A549 (cell line): ENCODE data around the gene RCCD1. TPM values are rescaled to one million over a fixed set of nuclear protein-coding genes. Genes with fewer than 3 reads are reported as not detected.
A peak's percentile ranks its signal among the peaks of the same experiment; 100 is the strongest.

Source experiments
- ATAC-seq, 2 experiments: fragments of 200-7000 bp in 1 of 2; fragments of >200 bp in 1 of 2; cut with Nextera tagmentation in 1 of 2; cut with Tn5 transposase in 1 of 2; 3 replicates each; pipeline versions ENCODE4 v1.8.0 to v1.9.1; 2018 to 2020; ENCODE audit warnings: mild to moderate bottlenecking in 1 of 2, moderate library complexity in 1 of 2
- CTCF ChIA-PET: fragments of 300-600 bp; sonication (Branson Sonifier 250); formaldehyde crosslinking; extraction: SDS; loops from one replicate; lab custom pipeline; 2021; ENCODE audit warnings: antibody characterized with exemption, inconsistent platforms; lab: Yijun Ruan, JAX
- POLR2A ChIA-PET: fragments of 350-600 bp; formaldehyde crosslinking; extraction: SDS; loops from one replicate; lab custom pipeline; 2021; ENCODE audit warnings: antibody characterized with exemption, inconsistent platforms; lab: Yijun Ruan, JAX
- DNase-seq, 2 experiments: peaks; one replicate each; pipeline versions ENCODE4 v3.0.0 to v3.0.0-alpha.2; 2011 to 2016; ENCODE audit warnings: low read depth in 1 of 2, low spot score in 1 of 2
- FAIRE-seq: peaks from 2 replicates; lab custom pipeline; 2011; peaks lifted over from hg19 to GRCh38; lab: Jason Lieb, UNC
- H3K27ac ChIP-seq, 2 experiments: fragments of >200 bp; sonication (Bioruptor Twin); formaldehyde crosslinking; 3 replicates each; pipeline ENCODE4 v1.5.1; 2016 to 2017
- H3K4me1 ChIP-seq: fragments of >200 bp; sonication (Bioruptor Twin); formaldehyde crosslinking; 3 replicates; pipeline ENCODE4 v1.6.1; 2016
- H3K4me2 ChIP-seq: fragments of >200 bp; sonication (Bioruptor Twin); formaldehyde crosslinking; 3 replicates; pipeline ENCODE4 v1.6.1; 2016
- H3K4me3 ChIP-seq: fragments of >200 bp; sonication (Bioruptor Twin); formaldehyde crosslinking; 3 replicates; pipeline ENCODE4 v1.5.1; 2016
- H3K9me3 ChIP-seq: fragments of >200 bp; sonication (Bioruptor Twin); formaldehyde crosslinking; 3 replicates; pipeline ENCODE4 v1.6.1; 2016
- CBX2 ChIP-seq: fragments of 200-600 bp; sonication (generic); IDR thresholded peaks from 2 replicates; pipeline ENCODE4 v1.6.1; 2016; ENCODE audit warnings: low read depth, mild to moderate bottlenecking, borderline replicate concordance
- CBX8 ChIP-seq: fragments of 200-600 bp; sonication (generic); IDR thresholded peaks from 2 replicates; pipeline ENCODE4 v1.6.1; 2016
- CEBPB ChIP-seq, 2 experiments: fragments of >200 bp in 1 of 2; sonication (Bioruptor Twin) in 1 of 2; formaldehyde crosslinking in 1 of 2; IDR thresholded peaks; 2 replicates each; pipeline ENCODE4 v1.6.1; 2012 to 2016
- CHD2 ChIP-seq: fragments of 150-350 bp; IDR thresholded peaks from 2 replicates; pipeline ENCODE4 v1.6.1; 2014; ENCODE audit warnings: low read length; ENCODE audit not compliant: partially characterized antibody
- CHD4 ChIP-seq: fragments of 200-600 bp; sonication (generic); IDR thresholded peaks from 2 replicates; pipeline ENCODE4 v1.6.1; 2016; ENCODE audit warnings: antibody characterized with exemption, mild to moderate bottlenecking, borderline replicate concordance
- EHF ChIP-seq: fragments of 250-450 bp; sonication (Bioruptor Pico); IDR thresholded peaks from 2 replicates; pipeline ENCODE4 v1.5.0; 2020; ENCODE audit warnings: mild to moderate bottlenecking
- EP300 ChIP-seq, 2 experiments: fragments of >200 bp; sonication (Bioruptor Twin); formaldehyde crosslinking; IDR thresholded peaks; 2 replicates in 1 of 2; 3 replicates in 1 of 2; pipeline ENCODE4 v1.6.1; 2016 to 2017
- ESRRA ChIP-seq: fragments of 150-350 bp; IDR thresholded peaks from 2 replicates; pipeline ENCODE4 v1.6.1; 2014; ENCODE audit warnings: mild to moderate bottlenecking, low read length, borderline replicate concordance
- FOSL2 ChIP-seq, 2 experiments: fragments of 450-650 bp in 1 of 2; fragments of >200 bp in 1 of 2; sonication (Bioruptor Twin) in 1 of 2; formaldehyde crosslinking; IDR thresholded peaks; 2 replicates each; pipeline versions ENCODE4 v1.5.0 to v1.6.1; 2016 to 2020; ENCODE audit warnings: mild to moderate bottlenecking in 1 of 2, moderate library complexity in 1 of 2
- FOXS1 ChIP-seq: fragments of 250-450 bp; sonication (Bioruptor Pico); IDR thresholded peaks from 2 replicates; pipeline ENCODE4 v1.5.0; 2020; ENCODE audit warnings: mild to moderate bottlenecking, moderate library complexity
- HOXA7 ChIP-seq: fragments of 250-450 bp; sonication (Bioruptor Pico); IDR thresholded peaks from 2 replicates; pipeline ENCODE4 v1.5.0; 2020; ENCODE audit warnings: mild to moderate bottlenecking, moderate library complexity
- JUN ChIP-seq, 2 experiments: fragments of >200 bp; sonication (Bioruptor Twin); formaldehyde crosslinking; IDR thresholded peaks; 2 replicates in 1 of 2; 3 replicates in 1 of 2; pipeline ENCODE4 v1.6.1; 2016 to 2017
- JUNB ChIP-seq: fragments of >200 bp; sonication (Bioruptor Twin); formaldehyde crosslinking; IDR thresholded peaks from 2 replicates; pipeline ENCODE4 v1.6.1; 2016
- KDM1A ChIP-seq: fragments of 200-600 bp; sonication (generic); IDR thresholded peaks from 2 replicates; pipeline ENCODE4 v1.6.1; 2016; ENCODE audit warnings: low read depth, mild to moderate bottlenecking
- KDM5A ChIP-seq: fragments of 200-600 bp; sonication (generic); IDR thresholded peaks from 2 replicates; pipeline ENCODE4 v1.6.1; 2016; ENCODE audit warnings: antibody characterized with exemption, mild to moderate bottlenecking
- MAX ChIP-seq: IDR thresholded peaks from 2 replicates; pipeline ENCODE4 v1.6.1; 2012
- MAZ ChIP-seq: fragments of 150-350 bp; IDR thresholded peaks from 2 replicates; pipeline ENCODE4 v1.6.1; 2014; ENCODE audit warnings: antibody characterized with exemption, low read depth, low read length, borderline replicate concordance
- NPAS2 ChIP-seq: fragments of 250-450 bp; sonication (Bioruptor Pico); IDR thresholded peaks from 2 replicates; pipeline ENCODE4 v1.8.0; 2022; ENCODE audit warnings: mild to moderate bottlenecking, moderate library complexity, borderline replicate concordance
- NR3C1 ChIP-seq: fragments of >200 bp; sonication (Bioruptor Twin); formaldehyde crosslinking; IDR thresholded peaks from 3 replicates; pipeline ENCODE4 v1.6.1; 2017
- PBX3 ChIP-seq: IDR thresholded peaks from 2 replicates; pipeline ENCODE4 v1.6.1; 2012
- PHF8 ChIP-seq: fragments of 200-600 bp; sonication (generic); IDR thresholded peaks from 2 replicates; pipeline ENCODE4 v1.6.1; 2016; ENCODE audit warnings: low read depth, mild to moderate bottlenecking, antibody characterized with exemption, moderate library complexity, borderline replicate concordance
- POLR2A ChIP-seq: IDR thresholded peaks from 2 replicates; pipeline ENCODE4 v1.6.1; 2012; ENCODE audit warnings: mild to moderate bottlenecking, low read length
- POLR2AphosphoS2 ChIP-seq: conservative IDR thresholded peaks from 2 replicates; pipeline ENCODE4 v1.6.1; 2012; ENCODE audit warnings: low read length, improper control_type of control experiment, inconsistent platforms
- RAD21 ChIP-seq, 2 experiments: fragments of >200 bp in 1 of 2; sonication (Bioruptor Twin) in 1 of 2; formaldehyde crosslinking in 1 of 2; IDR thresholded peaks in 1 of 2; conservative IDR thresholded peaks in 1 of 2; 2 replicates in 1 of 2; 3 replicates in 1 of 2; pipeline ENCODE4 v1.6.1; 2012 to 2018; ENCODE audit warnings: inconsistent platforms in 1 of 2
- RCOR1 ChIP-seq: fragments of 150-350 bp; IDR thresholded peaks from 2 replicates; pipeline ENCODE4 v1.6.1; 2014; ENCODE audit warnings: antibody characterized with exemption, low read length, low read depth
- RFX5 ChIP-seq: fragments of 450-650 bp; IDR thresholded peaks from 2 replicates; pipeline ENCODE4 v1.7.1; 2014; ENCODE audit warnings: antibody characterized with exemption, mild to moderate bottlenecking, moderate library complexity
- RNF2 ChIP-seq: fragments of 200-600 bp; sonication (generic); IDR thresholded peaks from 2 replicates; pipeline ENCODE4 v1.6.1; 2016; ENCODE audit warnings: low read depth, mild to moderate bottlenecking, antibody characterized with exemption, moderate library complexity, borderline replicate concordance
- SMC3 ChIP-seq: fragments of >200 bp; sonication (Bioruptor Twin); formaldehyde crosslinking; IDR thresholded peaks from 3 replicates; pipeline ENCODE4 v1.6.1; 2018; ENCODE audit warnings: inconsistent platforms
- SREBF2 ChIP-seq: fragments of 450-650 bp; IDR thresholded peaks from 2 replicates; pipeline ENCODE4 v1.6.1; 2014; ENCODE audit warnings: mild to moderate bottlenecking, moderate library complexity
- TFCP2L1 ChIP-seq: fragments of 250-450 bp; sonication (Bioruptor Pico); IDR thresholded peaks from 2 replicates; pipeline ENCODE4 v1.5.0; 2021; ENCODE audit warnings: mild to moderate bottlenecking
- TP53 ChIP-seq: fragments of 250-450 bp; sonication (Bioruptor Pico); IDR thresholded peaks from 2 replicates; pipeline ENCODE4 v1.5.0; 2021; ENCODE audit warnings: mild to moderate bottlenecking, moderate library complexity
- ZC3H11A ChIP-seq: fragments of 450-650 bp; IDR thresholded peaks from 2 replicates; pipeline ENCODE4 v1.6.1; 2014; ENCODE audit warnings: antibody characterized with exemption, mild to moderate bottlenecking
- ZFP36 ChIP-seq: fragments of 450-650 bp; IDR thresholded peaks from 2 replicates; pipeline ENCODE4 v1.6.1; 2014; ENCODE audit warnings: borderline replicate concordance; ENCODE audit not compliant: partially characterized antibody
- ZNF302 ChIP-seq: fragments of 250-450 bp; sonication (Bioruptor Pico); IDR thresholded peaks from 2 replicates; pipeline ENCODE4 v1.9.0; 2021; ENCODE audit warnings: inconsistent platforms, mild to moderate bottlenecking, moderate library complexity
- WGBS: methylation state at CpG from one replicate; pipeline ENCODE4 v1.1.6; 2017; ENCODE audit errors: missing lambda C conversion rate; 5-methylcytosine and 5-hydroxymethylcytosine counted together
- polyA plus RNA-seq, 4 experiments: library from polyadenylated mRNA; depleted of rRNA in 3 of 4; stranded (reverse); fragments of >200 nt; fragmentation: RNase III in 1 of 4; extraction: RNeasy Plus Mini Kit Qiagen cat#74134 plus additional on column Dnase treatment in 1 of 4; gene quantifications; 2 replicates in 3 of 4; 3 replicates in 1 of 4; pipeline ENCODE4 v1.2.3, GENCODE V29; 2011 to 2017
- TF ChIP-seq, protein P1 (sequence below): fragments of 250-450 bp; sonication (Bioruptor Pico); IDR thresholded peaks from 2 replicates; pipeline ENCODE4 v1.5.0; 2021; ENCODE audit warnings: mild to moderate bottlenecking, moderate library complexity, borderline replicate concordance
- TF ChIP-seq, protein P2 (sequence below): fragments of 250-450 bp; sonication (Bioruptor Pico); IDR thresholded peaks from 2 replicates; pipeline ENCODE4 v1.5.0; 2020; ENCODE audit warnings: low read depth, mild to moderate bottlenecking, moderate library complexity
- TF ChIP-seq, protein P3 (sequence below): fragments of >200 bp; sonication (Bioruptor Twin); formaldehyde crosslinking; IDR thresholded peaks from 3 replicates; pipeline ENCODE4 v1.5.1; 2016

RCCD1 gene
- polyA plus RNA-seq, 2 of the 4 experiments (the other 2 are of a cell fraction), result 25.3 to 37.2 TPM

DNA sequence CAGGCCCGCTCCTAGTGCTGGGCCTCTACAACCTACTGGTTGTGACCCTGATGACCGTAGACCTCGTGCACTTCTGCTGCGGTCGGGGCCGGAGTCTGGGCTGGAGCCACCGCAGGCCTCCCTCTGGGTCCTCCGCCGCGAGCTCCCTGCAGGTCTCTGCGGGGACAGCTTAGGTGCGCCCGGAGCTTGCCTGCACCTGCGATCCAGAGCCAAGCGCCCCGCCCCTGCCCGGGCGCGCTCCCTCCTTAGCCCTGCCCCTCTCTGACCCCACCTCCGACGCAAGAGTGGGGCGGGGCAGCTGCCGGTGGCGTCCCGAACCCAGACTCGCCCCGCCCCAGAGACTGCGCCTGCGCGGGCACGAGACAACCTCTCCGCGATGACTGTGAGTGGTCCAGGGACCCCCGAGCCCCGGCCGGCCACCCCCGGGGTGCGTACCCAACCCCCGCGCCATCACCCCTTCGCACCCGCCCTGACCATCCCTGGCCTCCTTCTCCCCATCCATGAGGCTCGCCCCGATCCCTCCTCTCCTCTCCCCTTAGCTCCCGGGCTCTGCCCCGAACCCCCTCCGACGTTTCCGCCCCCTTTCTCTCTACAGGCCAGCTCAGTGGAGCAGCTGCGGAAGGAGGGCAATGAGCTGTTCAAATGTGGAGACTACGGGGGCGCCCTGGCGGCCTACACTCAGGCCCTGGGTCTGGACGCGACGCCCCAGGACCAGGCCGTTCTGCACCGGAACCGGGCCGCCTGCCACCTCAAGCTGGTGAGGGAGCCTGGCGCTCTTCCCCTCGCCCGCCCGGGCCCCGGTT, 19.5 kb upstream of the RCCD1 start, which contains the start of gene UNC45A:
Gene UNC45A (plus strand): TSS at position 337 of the 803 bp plus-strand sequence. CDS start 40 bp downstream, at position 377.
- ChIA-PET POLR2A (interaction anchor here (0.8 to 2.3 kb wide), 4 partner anchors 9 to 19 kb away, joined by 4 to 11 read pairs (median 4); partner anchors contain the start of gene RCCD1), CTCF (interaction anchor here (0.6 to 16.4 kb wide), 34 partner anchors 12 to 624 kb away, joined by 3 to 536 read pairs (median 9); partner anchors contain the start of genes FES, FURIN, MAN2A2 and RCCD1)
- ATAC-seq (peak; percentile 62 to 81), FAIRE-seq (no peak), DNase-seq (peak; percentile 88 to 95)
- H3K9me3 ChIP-seq, result no peaks in the 10 kb centered on the region
- H3K4me2 ChIP-seq, result peak within 1 kb of the TSS; percentile 94
- under 1% methylated on average over 36 of the region's 65 CpGs for WGBS
- H3K4me1 ChIP-seq, result peaks cover 30% of the 10 kb centered on the region
- peak within 1 kb of the TSS; percentile 82 to 91 for H3K27ac ChIP-seq
- peak within 1 kb of the TSS; percentile 73 for H3K4me3 ChIP-seq
- no peak for TF ChIP-seq CEBPB (IDR thresholded peaks at IDR 0.05)
- peak; percentile 55 for TF ChIP-seq MAX
- TF ChIP-seq MAZ, result no peak
- TF ChIP-seq RNF2, result no peak
- no peak for TF ChIP-seq HOXA7 (CRISPR knock-in tag)
- TF ChIP-seq CBX2, result no peak
- TF ChIP-seq TFCP2L1 (CRISPR knock-in tag), result no peak
- no peak for TF ChIP-seq CHD4
- no peak for TF ChIP-seq POLR2AphosphoS2
- TF ChIP-seq JUNB, result no peak
- TF ChIP-seq KDM5A, result no peak
- TF ChIP-seq CBX8, result no peak
- no peak for TF ChIP-seq FOXS1 (CRISPR knock-in tag)
- no peak for TF ChIP-seq RFX5
- TF ChIP-seq EP300 (IDR thresholded peaks at IDR 0.05), result no peak
- no peak for TF ChIP-seq RCOR1
- no peak for TF ChIP-seq NR3C1
- TF ChIP-seq FOSL2 (IDR thresholded peaks at IDR 0.05), result no peak
- TF ChIP-seq FOSL2 (CRISPR knock-in tag; IDR thresholded peaks at IDR 0.05), result no peak
- no peak for TF ChIP-seq TP53 (CRISPR knock-in tag)
- TF ChIP-seq, protein P1, sequence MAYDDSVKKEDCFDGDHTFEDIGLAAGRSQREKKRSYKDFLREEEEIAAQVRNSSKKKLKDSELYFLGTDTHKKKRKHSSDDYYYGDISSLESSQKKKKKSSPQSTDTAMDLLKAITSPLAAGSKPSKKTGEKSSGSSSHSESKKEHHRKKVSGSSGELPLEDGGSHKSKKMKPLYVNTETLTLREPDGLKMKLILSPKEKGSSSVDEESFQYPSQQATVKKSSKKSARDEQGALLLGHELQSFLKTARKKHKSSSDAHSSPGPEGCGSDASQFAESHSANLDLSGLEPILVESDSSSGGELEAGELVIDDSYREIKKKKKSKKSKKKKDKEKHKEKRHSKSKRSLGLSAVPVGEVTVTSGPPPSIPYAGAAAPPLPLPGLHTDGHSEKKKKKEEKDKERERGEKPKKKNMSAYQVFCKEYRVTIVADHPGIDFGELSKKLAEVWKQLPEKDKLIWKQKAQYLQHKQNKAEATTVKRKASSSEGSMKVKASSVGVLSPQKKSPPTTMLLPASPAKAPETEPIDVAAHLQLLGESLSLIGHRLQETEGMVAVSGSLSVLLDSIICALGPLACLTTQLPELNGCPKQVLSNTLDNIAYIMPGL (CRISPR knock-in tag), result no peak
- no peak for TF ChIP-seq CHD2
- no peak for TF ChIP-seq KDM1A
- TF ChIP-seq PBX3, result 0 out of 2 replicates have a peak, but pooled peaks have one; percentile 8
- no peak for TF ChIP-seq ZC3H11A
- TF ChIP-seq NPAS2 (CRISPR knock-in tag), result no peak
- TF ChIP-seq JUN (IDR thresholded peaks at IDR 0.05), result peak; percentile 39 to 53; a peak in 2 of 5 replicates
- TF ChIP-seq ZNF302, result no peak
- peak; percentile 41 for TF ChIP-seq PHF8
- no peak for TF ChIP-seq SMC3
- TF ChIP-seq, protein P2, sequence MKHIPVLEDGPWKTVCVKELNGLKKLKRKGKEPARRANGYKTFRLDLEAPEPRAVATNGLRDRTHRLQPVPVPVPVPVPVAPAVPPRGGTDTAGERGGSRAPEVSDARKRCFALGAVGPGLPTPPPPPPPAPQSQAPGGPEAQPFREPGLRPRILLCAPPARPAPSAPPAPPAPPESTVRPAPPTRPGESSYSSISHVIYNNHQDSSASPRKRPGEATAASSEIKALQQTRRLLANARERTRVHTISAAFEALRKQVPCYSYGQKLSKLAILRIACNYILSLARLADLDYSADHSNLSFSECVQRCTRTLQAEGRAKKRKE, result no peak
- TF ChIP-seq ZFP36, result no peak
- TF ChIP-seq EHF (CRISPR knock-in tag), result no peak
- TF ChIP-seq SREBF2, result no peak
- peak; percentile 66 for TF ChIP-seq POLR2A
- no peak for TF ChIP-seq RAD21 (conservative IDR thresholded peaks at IDR 0.05 in 1 of 2, IDR thresholded peaks at IDR 0.05 in 1 of 2)
- TF ChIP-seq ESRRA, result no peak
- TF ChIP-seq, protein P3, sequence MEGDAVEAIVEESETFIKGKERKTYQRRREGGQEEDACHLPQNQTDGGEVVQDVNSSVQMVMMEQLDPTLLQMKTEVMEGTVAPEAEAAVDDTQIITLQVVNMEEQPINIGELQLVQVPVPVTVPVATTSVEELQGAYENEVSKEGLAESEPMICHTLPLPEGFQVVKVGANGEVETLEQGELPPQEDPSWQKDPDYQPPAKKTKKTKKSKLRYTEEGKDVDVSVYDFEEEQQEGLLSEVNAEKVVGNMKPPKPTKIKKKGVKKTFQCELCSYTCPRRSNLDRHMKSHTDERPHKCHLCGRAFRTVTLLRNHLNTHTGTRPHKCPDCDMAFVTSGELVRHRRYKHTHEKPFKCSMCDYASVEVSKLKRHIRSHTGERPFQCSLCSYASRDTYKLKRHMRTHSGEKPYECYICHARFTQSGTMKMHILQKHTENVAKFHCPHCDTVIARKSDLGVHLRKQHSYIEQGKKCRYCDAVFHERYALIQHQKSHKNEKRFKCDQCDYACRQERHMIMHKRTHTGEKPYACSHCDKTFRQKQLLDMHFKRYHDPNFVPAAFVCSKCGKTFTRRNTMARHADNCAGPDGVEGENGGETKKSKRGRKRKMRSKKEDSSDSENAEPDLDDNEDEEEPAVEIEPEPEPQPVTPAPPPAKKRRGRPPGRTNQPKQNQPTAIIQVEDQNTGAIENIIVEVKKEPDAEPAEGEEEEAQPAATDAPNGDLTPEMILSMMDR, result no peak
